ENCODE results near the gene SELENOT.
"Not testable (repeated sequence)": the region's sequence is repeated elsewhere in the genome, so short reads cannot be mapped to it uniquely, and the experiment has no call there.

Gene SELENOT, protein sequence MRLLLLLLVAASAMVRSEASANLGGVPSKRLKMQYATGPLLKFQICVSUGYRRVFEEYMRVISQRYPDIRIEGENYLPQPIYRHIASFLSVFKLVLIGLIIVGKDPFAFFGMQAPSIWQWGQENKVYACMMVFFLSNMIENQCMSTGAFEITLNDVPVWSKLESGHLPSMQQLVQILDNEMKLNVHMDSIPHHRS

DNA sequence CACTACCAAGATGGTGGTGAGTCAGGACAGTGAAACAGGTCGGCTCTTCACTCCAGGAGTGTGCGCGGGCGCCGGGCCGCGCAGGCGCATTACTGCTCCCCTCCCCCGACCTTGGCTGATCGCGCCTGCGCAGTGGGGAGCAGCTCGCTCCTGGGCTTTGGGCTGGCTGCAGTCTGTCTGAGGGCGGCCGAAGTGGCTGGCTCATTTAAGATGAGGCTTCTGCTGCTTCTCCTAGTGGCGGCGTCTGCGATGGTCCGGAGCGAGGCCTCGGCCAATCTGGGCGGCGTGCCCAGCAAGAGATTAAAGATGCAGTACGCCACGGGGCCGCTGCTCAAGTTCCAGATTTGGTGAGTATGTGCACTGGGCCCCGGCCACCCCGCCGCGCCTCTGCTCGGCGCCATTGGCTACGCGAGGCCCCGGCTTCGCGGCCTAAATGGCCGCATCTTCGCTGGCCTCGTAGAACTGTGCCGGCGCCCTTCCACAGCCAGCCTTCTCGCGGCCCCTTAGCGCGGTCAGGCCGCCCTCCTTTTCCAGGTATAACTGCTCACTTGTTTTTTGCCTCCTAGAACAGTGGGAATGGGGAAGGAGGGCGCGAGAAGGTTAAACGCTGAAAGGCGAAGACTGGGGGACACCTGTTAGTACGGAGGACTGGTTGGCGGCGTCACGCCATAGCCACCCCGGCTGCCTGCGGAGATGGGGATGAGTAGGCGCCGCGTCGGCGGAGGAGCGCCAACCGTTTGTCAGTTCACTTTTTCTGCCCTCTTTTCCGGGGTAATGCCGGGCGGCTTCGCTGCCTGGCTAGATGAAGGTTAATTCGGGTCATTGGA lies at the start of gene SELENOT:
SELENOT (plus strand) TSS at position 169 of the 827 bp plus-strand sequence; CDS start at position 211, 42 bp downstream.
- peak; percentile 96 for DNase-seq

GRCh38 chr3:150555859-150556436 lies 47.2 kb upstream of the SELENOT start:
- DNase-seq = no peak

DNA sequence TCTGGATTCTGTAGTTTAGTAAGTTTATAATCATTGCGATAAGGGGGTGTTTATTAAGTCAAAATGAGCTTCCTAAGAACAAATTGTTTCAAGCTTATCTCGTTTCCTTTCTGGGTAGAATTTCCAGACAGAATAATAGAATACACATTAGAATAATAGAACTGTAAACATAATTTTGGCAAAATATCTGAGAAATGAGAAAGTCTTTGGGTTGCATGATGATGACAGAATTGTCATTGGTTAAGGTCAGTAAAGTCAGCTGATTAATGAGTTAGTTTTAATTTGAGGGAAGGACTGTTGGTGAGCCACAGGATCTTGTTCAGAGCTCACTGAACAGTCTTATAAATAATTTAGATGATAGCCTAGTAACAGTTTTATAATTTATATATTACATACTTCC lies 46.3 kb upstream of the SELENOT start:
- DNase-seq = no peak

GRCh38 chr3:150557725-150558124 lies 45.4 kb upstream of the SELENOT start:
- DNase-seq = no peak

DNA sequence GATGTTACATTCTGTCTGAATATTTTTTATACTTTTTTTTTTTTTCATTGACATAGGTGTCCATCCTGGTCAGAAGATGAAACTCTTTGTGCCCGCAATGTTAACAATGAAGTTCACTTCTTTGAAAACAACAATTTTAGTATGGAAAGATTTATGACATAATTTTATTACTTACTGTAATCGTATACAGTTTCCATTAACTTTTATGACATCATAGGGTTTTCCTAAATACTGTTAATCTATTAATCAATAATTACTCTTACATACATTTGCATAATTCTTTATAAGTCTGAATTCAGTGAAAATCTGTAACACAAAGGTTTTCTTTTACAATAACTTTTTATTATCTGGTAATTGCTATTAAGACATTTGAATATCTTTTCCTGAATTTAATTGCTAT lies 38.9 kb upstream of the SELENOT start:
- DNase-seq = no peak

- DNase-seq = no peak
Measured at GRCh38 chr3:150567328-150567727, 35.8 kb upstream of the SELENOT start.

DNA sequence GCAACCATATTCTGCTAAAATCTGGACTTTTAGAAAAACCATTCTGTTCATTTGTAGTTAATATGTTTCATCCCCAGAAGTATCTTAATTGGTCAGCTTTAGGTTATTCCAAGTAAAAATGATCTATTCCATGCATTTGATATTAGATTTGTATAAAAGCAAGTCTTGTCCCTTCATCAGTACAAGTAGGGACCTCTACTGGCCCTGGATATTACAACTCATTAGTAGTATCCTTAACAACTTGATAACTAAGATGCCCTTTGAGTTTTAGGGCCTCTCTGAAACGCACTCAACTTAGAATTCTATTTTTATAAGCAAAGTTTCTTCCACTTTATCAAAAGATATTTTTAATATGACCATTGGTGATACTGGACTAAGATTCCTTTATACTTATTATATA lies 25.3 kb upstream of the SELENOT start:
- peak; percentile 5 for DNase-seq

DNA sequence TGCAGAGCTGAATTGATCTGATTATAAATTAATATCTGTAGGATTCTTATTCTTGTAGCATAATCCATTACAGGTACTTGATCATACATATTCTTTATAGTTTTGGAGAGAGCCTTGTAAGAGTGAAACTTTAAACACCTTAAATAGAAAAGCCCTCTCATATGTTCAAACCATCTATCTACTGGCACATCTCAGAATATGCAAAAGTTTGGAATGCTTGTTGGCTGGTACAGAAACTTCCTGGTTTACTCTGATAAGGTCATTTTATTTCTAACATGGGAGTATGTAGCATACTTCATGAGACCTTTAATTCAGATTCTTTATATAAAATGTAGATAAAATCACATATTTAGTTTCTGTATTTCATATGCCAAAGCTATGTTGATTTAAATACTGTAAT lies 21.9 kb upstream of the SELENOT start:
- no peak for DNase-seq

DNA sequence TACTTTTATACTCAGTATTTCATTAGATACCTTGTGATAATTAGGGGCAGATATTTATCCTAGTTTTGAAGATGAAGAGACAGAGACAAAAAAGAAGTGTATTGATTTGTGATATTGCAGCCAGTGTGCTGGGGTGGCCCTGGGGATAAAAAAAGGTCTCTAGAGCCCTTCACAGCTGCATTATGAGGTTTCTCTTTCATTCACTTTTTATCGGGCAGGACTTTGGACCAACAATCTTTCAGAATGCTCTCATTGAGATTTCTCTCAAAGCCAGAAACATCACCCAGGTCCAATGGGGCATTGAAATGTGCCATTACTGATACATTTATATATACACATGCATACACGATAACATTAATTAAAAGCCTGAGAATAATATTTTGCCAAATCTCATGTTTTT lies 20.5 kb upstream of the SELENOT start:
- no peak for DNase-seq

DNA sequence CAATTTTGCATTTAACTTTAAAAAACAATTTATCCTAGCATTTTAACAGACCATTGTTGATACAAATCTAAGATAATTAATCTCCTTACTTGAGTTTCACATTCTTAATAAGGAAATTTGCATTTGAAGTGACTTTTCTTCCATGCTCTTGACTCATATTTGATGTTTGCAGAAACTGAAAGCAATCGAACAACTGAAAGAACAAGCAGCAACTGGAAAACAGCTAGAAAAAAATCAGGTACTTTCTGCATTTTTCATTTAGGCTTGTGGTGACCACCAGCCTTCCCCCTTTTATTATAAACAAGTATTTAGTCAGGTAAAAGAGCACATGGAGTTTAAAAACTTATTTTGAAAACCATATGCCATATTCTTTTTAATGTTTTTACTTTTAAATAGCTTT lies 20.1 kb upstream of the SELENOT start:
- DNase-seq = no peak

DNA sequence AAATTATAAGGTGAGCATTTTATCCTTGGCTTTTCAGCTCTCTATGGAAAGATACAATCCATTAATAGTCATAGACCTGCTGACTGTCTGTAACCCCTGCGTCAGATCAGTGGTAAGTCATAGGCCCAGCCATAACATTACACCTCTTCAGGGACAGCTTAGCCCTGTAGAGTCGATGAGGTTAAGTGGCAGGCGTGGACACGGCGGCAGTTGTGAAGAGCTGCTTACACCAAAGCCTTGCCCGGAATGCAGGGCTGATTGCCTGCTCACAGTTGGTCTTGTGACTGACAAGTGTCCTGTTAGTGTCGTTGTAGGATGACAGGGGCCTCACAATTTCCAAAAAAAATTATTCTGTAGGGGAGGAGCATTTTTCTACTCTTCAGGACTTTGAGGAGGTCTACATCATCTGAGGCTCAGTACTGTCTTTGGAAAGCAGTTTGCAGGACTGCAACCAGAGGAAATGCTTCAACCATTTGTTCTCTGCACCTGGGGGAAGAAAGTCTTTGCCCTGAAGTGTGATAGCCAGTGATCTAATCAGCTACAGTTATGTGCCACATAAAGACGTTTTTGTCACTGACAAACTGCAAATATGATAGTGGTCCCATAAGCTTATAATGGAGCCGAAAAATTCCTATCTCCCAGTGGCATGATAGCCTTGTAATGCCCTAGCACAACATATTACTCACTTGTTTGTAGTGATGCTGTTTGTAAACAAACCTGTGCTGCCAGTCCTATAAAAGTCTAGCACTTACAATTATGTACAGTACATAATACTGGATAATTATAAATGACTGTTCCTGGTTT lies 14.9 kb upstream of the SELENOT start:
- no peak for DNase-seq

- DNase-seq = no peak
Measured at GRCh38 chr3:150589759-150590158, 13.4 kb upstream of the SELENOT start.

- no peak for DNase-seq
Measured at GRCh38 chr3:150594150-150594549, 9.0 kb upstream of the SELENOT start.

GRCh38 chr3:150597646-150598045 lies 5.5 kb upstream of the SELENOT start:
- DNase-seq = no peak

DNA sequence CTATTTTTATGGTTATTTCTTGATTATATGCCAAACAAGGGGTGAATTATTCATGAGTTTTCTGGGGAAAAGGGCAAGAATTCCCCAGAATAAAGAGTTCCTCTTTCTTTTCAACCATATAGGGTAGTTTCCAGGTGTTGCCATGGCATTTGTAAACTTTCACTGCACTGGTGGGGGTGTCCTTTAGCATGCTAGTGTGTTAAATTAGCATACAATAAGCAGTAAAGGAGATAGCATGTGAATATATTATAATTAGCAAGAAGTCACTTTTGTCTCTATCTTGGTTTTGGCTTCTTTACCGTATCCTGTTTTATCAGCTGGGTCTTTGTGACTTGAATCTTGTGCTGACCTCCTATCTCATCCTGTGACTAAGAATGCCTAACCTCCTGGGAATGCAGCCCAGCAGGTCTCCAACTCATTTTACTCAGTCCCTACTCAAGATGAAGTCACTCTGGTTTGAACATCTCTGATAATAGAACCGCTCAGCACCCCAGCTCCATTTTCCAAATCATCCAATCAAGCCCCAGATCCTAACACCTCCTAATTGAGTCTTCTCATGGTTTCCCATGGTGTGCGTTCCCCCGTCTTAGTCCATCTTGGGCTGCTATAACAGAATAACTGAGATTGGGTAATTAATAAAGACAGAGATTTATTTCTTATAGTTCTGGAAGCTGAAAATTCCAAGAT lies 3.4 kb upstream of the SELENOT start:
- DNase-seq = peak; percentile 52

- not testable (repeated sequence) for DNase-seq
Measured at GRCh38 chr3:150600647-150601530, 2.2 kb upstream of the SELENOT start.

GRCh38 chr3:150602426-150603152 lies 532 bp upstream of the SELENOT start:
- no peak for DNase-seq

- no peak for DNase-seq
Measured at GRCh38 chr3:150603980-150604319, 829 bp downstream of the SELENOT start.

DNA sequence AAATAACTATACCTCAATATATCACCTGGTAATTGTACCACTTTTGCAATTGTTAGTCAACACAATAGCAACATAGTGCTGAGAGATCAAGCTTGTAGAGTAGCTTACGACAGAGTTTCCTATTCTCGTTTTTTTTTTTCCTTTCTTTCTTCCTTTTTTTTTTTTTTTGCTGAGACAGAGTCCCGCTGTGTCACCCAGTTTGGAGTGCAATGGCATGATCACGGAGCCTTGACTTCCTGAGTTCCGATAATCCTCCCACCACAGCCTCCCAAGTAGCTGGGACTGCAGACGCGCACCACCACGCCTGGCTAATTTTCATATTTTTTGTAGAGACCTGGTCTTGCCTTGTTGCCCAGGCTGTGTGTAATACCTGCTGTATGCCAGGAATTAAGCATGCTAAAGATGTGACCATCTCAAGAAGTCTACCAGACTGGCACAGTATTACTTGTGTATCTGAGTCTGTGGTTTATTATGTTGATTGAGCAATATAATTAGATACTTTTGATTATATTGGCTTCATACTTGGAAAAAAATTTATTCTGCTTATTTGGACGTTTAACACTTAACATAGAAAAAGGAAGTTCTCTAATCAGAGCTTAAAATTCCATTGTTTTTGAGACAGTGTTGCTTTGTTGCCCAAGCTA lies 3.0 kb downstream of the SELENOT start:
- DNase-seq = no peak

- no peak for DNase-seq
Measured at GRCh38 chr3:150607267-150608065, 4.3 kb downstream of the SELENOT start.

Data from fibroblast of upper back skin (primary cell).